Endothelial cell of umbilical vein (primary cell): ENCODE results near the gene SELENOF. TPM values are rescaled to one million over a fixed set of nuclear protein-coding genes. Genes with fewer than 3 reads are reported as not detected.

Source experiments
- BruUV-seq: library from RNA; stranded (reverse); fragments of 400-500 nt; replicated peaks from 2 replicates; lab custom pipeline; 2021; lab: Mats Ljungman, UMichigan
- CTCF ChIA-PET: fragments of 300-600, 350-600 bp; sonication (Branson Sonifier 250); formaldehyde crosslinking; loops from one replicate; lab custom pipeline; 2021; ENCODE audit warnings: antibody characterized with exemption, inconsistent platforms; lab: Charles Lee
- POLR2A ChIA-PET: fragments of 300-600, 350-600 bp; sonication (Branson Sonifier 250); formaldehyde crosslinking; loops from one replicate; lab custom pipeline; 2021; ENCODE audit warnings: antibody characterized with exemption, inconsistent platforms; lab: Charles Lee
- DNase-seq: peaks from one replicate; pipeline ENCODE4 v3.0.0-alpha.2; 2011; ENCODE audit warnings: low read depth, low spot score
- FAIRE-seq: peaks from 2 replicates; lab custom pipeline; 2011; peaks lifted over from hg19 to GRCh38; lab: Jason Lieb, UNC
- H2AFZ ChIP-seq: 2 replicates; pipeline ENCODE4 v1.6.0; 2012; ENCODE audit warnings: low read depth, low read length, control low read depth, inconsistent platforms
- H3K27ac ChIP-seq: 2 replicates; pipeline ENCODE4 v1.5.1; 2011; ENCODE audit warnings: low read depth, mild to moderate bottlenecking, control low read depth, low read length, moderate library complexity; ENCODE audit not compliant: insufficient read depth
- H3K27me3 ChIP-seq, 2 experiments: 2 replicates each; pipeline versions ENCODE4 v1.6.0 to v1.6.1; 2011; ENCODE audit warnings: low read length in 2 of 2, mixed read lengths in 1 of 2; ENCODE audit not compliant: control insufficient read depth in 2 of 2, insufficient read depth in 2 of 2
- H3K36me3 ChIP-seq, 2 experiments: 2 replicates in 1 of 2; 3 replicates in 1 of 2; pipeline ENCODE4 v1.5.1; 2011; ENCODE audit warnings: low read length in 2 of 2, mild to moderate bottlenecking in 1 of 2, moderate library complexity in 1 of 2; ENCODE audit not compliant: control insufficient read depth in 2 of 2, insufficient read depth in 2 of 2; ENCODE audit errors: extremely low read depth in 1 of 2
- H3K4me1 ChIP-seq: 3 replicates; pipeline ENCODE4 v1.5.1; 2011; ENCODE audit warnings: mild to moderate bottlenecking, low read length; ENCODE audit not compliant: control insufficient read depth, insufficient read depth; ENCODE audit errors: extremely low read depth
- H3K4me2 ChIP-seq: 2 replicates; pipeline ENCODE4 v1.6.1; 2011; ENCODE audit warnings: low read length, control low read depth, mixed read lengths; ENCODE audit not compliant: insufficient read depth
- H3K4me3 ChIP-seq, 3 experiments: fragments of 200-600 bp in 1 of 3; sonication (generic), shearing (Covaris generic) in 1 of 3; replicated peaks in 1 of 3; 2 replicates each; pipeline ENCODE4 v1.5.1; 2011 to 2016; ENCODE audit warnings: control low read depth in 3 of 3, low read length in 3 of 3, mild to moderate bottlenecking in 2 of 3, inconsistent platforms in 1 of 3, low read depth in 1 of 3, moderate library complexity in 1 of 3; ENCODE audit not compliant: insufficient read depth in 1 of 3
- H3K79me2 ChIP-seq: 2 replicates; pipeline ENCODE4 v1.6.0; 2012; ENCODE audit warnings: low read length, inconsistent platforms; ENCODE audit not compliant: control insufficient read depth, insufficient read depth
- H3K9ac ChIP-seq: replicated peaks from 2 replicates; pipeline ENCODE3; 2011; ENCODE audit warnings: low read length, control low read depth; ENCODE audit not compliant: insufficient read depth; ENCODE audit errors: extremely low read depth
- H3K9me1 ChIP-seq: replicated peaks from 3 replicates; pipeline ENCODE4 v1.6.0; 2011; ENCODE audit warnings: mild to moderate bottlenecking, low read length; ENCODE audit not compliant: control insufficient read depth, insufficient read depth; ENCODE audit errors: extremely low read depth
- H3K9me3 ChIP-seq: replicated peaks from 2 replicates; pipeline ENCODE4 v1.5.1; 2012; ENCODE audit warnings: low read length, inconsistent platforms; ENCODE audit not compliant: control insufficient read depth, insufficient read depth
- H4K20me1 ChIP-seq: replicated peaks from 2 replicates; pipeline ENCODE3; 2011; ENCODE audit warnings: mild to moderate bottlenecking, low read length; ENCODE audit not compliant: control insufficient read depth, insufficient read depth; ENCODE audit errors: extremely low read depth
- CTCF ChIP-seq, 2 donors: IDR thresholded peaks; 1 replicate in 1 of 2; 2 replicates in 1 of 2; pipeline ENCODE4 v1.5.1; 2011; ENCODE audit warnings: low read length in 2 of 2, mild to moderate bottlenecking in 2 of 2, moderate library complexity in 2 of 2, control low read depth in 1 of 2, inconsistent platforms in 1 of 2, low read depth in 1 of 2; ENCODE audit not compliant: insufficient read depth in 1 of 2; ENCODE audit errors: extremely low read depth in 1 of 2
- EZH2 ChIP-seq: IDR thresholded peaks from 2 replicates; pipeline ENCODE4 v1.6.1; 2012; ENCODE audit warnings: borderline replicate concordance, low read depth, mild to moderate bottlenecking, moderate library complexity, low read length, inconsistent platforms; ENCODE audit not compliant: severe bottlenecking
- FOS ChIP-seq: IDR thresholded peaks from 2 replicates; pipeline ENCODE4 v1.6.1; 2011; ENCODE audit warnings: mild to moderate bottlenecking, low read length, moderate library complexity, borderline replicate concordance; ENCODE audit not compliant: insufficient read depth
- GATA2 ChIP-seq: IDR thresholded peaks from 2 replicates; pipeline ENCODE4 v1.7.0; 2011; ENCODE audit warnings: low read depth, mild to moderate bottlenecking, moderate library complexity, mixed read lengths, low read length; ENCODE audit not compliant: insufficient read length, insufficient read depth
- JUN ChIP-seq: IDR thresholded peaks from 2 replicates; pipeline ENCODE4 v1.6.1; 2011; ENCODE audit warnings: borderline replicate concordance, low read depth; ENCODE audit not compliant: insufficient read length, insufficient read depth
- MAX ChIP-seq: IDR thresholded peaks from 2 replicates; pipeline ENCODE4 v1.6.1; 2011; ENCODE audit not compliant: insufficient read depth, insufficient read length
- MYC ChIP-seq: IDR thresholded peaks from one replicate; pipeline ENCODE4 v1.6.1; 2011; ENCODE audit warnings: mild to moderate bottlenecking, low read depth, low read length
- POLR2A ChIP-seq: IDR thresholded peaks from 2 replicates; pipeline ENCODE4 v1.6.1; 2012; ENCODE audit warnings: low read depth, mild to moderate bottlenecking, control low read depth, low read length
- POLR2AphosphoS5 ChIP-seq: IDR thresholded peaks from 2 replicates; pipeline ENCODE4 v1.6.1; 2012; ENCODE audit warnings: low read depth, mild to moderate bottlenecking, control low read depth, low read length, moderate library complexity; ENCODE audit not compliant: insufficient read depth
- dilution Hi-C: fragments of 300-500 bp; cut with MboI; formaldehyde crosslinking; loops from one replicate; pipeline ENCODE4 v1.15.0; 2019; ENCODE audit warnings: low sequenced_read_pairs; ENCODE audit not compliant: extremely low pct_ligation_motif_present
- intact Hi-C: fragments of 100-400 bp; cut with micrococcal nuclease; formaldehyde crosslinking; loops from one replicate; pipeline ENCODE4 v1.10.0; 2022
- polyA plus RNA-seq, 4 experiments: library from polyadenylated mRNA; depleted of rRNA in 3 of 4; stranded (reverse) in 3 of 4; unstranded in 1 of 4; fragments of >200 nt; gene quantifications; 2 replicates each; pipeline versions ENCODE4 v1.2.1 to v1.2.3, GENCODE V29; 2011 to 2012; ENCODE audit warnings: missing spikeins in 1 of 4
- total RNA-seq: library from RNA; stranded (reverse); gene quantifications from 2 replicates; pipeline ENCODE4 v1.2.3, GENCODE V29; 2021

SELENOF gene
- total and polyA plus RNA-seq, 2 donors (not counting 3 experiments of a cell fraction or from before 2014, with no cell fraction given): 102 to 202 TPM

- dilution Hi-C loops: no loop called here
These were observed 67.7 kb downstream of the SELENOF start for GRCh38 chr1:86846164-86846647.

GRCh38 chr1:86845514-86845913 is 68.4 kb downstream of the SELENOF start:
- Histone ChIP-seq H3K27ac (no peak overlapping the region), H3K9me3 (no peaks in the 10 kb centered on the region), H3K4me1 (no peaks in the 10 kb centered on the region), H3K4me3 (no peak overlapping the region), H4K20me1 (no peaks in the 10 kb centered on the region), H3K79me2 (no peaks in the 10 kb centered on the region), H3K36me3 (no peaks in the 10 kb centered on the region), H3K4me2 (no peak overlapping the region), H2AFZ (no peak overlapping the region), H3K27me3 (no peaks in the 10 kb centered on the region), H3K9ac (no peak overlapping the region), H3K9me1 (no peaks in the 10 kb centered on the region)
- BruUV-seq: no TSS peak
- TF ChIP-seq POLR2A: no peak
- TF ChIP-seq POLR2AphosphoS5: no peak
- TF ChIP-seq GATA2: no peak
- no peak for TF ChIP-seq MAX
- TF ChIP-seq FOS: no peak
- no peak for TF ChIP-seq EZH2
- TF ChIP-seq MYC: no peak
- no peak for TF ChIP-seq JUN
- no peak for TF ChIP-seq CTCF (IDR thresholded peaks at IDR 0.05; ENCODE audit: extremely low read depth in 1 of 2, insufficient read depth in 1 of 2, low read depth in 1 of 2, low read length in 2 of 2)
- dilution Hi-C loops (no loop called here), intact Hi-C loops (no loop called here)
- DNase-seq (no peak), FAIRE-seq (no peak)
- CTCF ChIA-PET: interaction anchor here (0.7 to 2.0 kb wide), 6 partner anchors 11 to 121 kb away, joined by 3 to 16 read pairs (median 4); no protein-coding TSS in a partner anchor
- POLR2A ChIA-PET: interaction anchor here (0.6 kb wide), 1 partner anchor 139 kb away, joined by 4 read pairs; no protein-coding TSS in a partner anchor

More at GRCh38 chr1:86846164-86846647, 67.7 kb downstream of the SELENOF start:
- Histone ChIP-seq H3K79me2 (no peaks in the 10 kb centered on the region), H3K9me1 (no peaks in the 10 kb centered on the region), H3K9ac (no peak overlapping the region), H3K27me3 (no peaks in the 10 kb centered on the region), H3K36me3 (no peaks in the 10 kb centered on the region), H3K4me2 (no peak overlapping the region), H4K20me1 (no peaks in the 10 kb centered on the region), H2AFZ (peak overlapping the region; percentile 9), H3K27ac (no peak overlapping the region), H3K4me3 (no peak overlapping the region), H3K9me3 (no peaks in the 10 kb centered on the region), H3K4me1 (no peaks in the 10 kb centered on the region)
- DNase-seq: peak; percentile 45
- TF ChIP-seq POLR2AphosphoS5 (no peak), FOS (peak; percentile 33)
- peak; percentile 40 for FAIRE-seq
- CTCF ChIA-PET: interaction anchor here (0.6 to 2.0 kb wide), 8 partner anchors 10 to 238 kb away, joined by 3 to 16 read pairs (median 3); no protein-coding TSS in a partner anchor
- POLR2A ChIA-PET: no interaction called here
- intact Hi-C loops: no loop called here
- BruUV-seq: no TSS peak
